Parathyroid adenoma (tissue), 2 donors: ENCODE data around the gene ASGR2.

Experiments used
- H2AFZ ChIP-seq: fragments of 300-600 bp; sonication (generic); one replicate; pipeline ENCODE4 v1.7.0; 2017; ENCODE audit warnings: antibody characterized with exemption, mild to moderate bottlenecking
- H3K27ac ChIP-seq: fragments of 300-600 bp; sonication (generic); one replicate; pipeline ENCODE4 v1.7.0; 2017
- H3K27me3 ChIP-seq: fragments of 300-600 bp; sonication (generic); one replicate; pipeline ENCODE4 v1.7.0; 2017; ENCODE audit warnings: low read length; ENCODE audit not compliant: control insufficient read depth, insufficient read depth
- H3K36me3 ChIP-seq: fragments of 300-600 bp; sonication (generic); one replicate; pipeline ENCODE4 v1.7.0; 2017; ENCODE audit warnings: low read length; ENCODE audit not compliant: control insufficient read depth, insufficient read depth
- H3K4me1 ChIP-seq: fragments of 300-600 bp; sonication (generic); one replicate; pipeline ENCODE4 v1.7.0; 2017; ENCODE audit warnings: control low read depth
- H3K4me2 ChIP-seq: fragments of 300-600 bp; sonication (generic); one replicate; pipeline ENCODE4 v1.7.0; 2017; ENCODE audit warnings: low read length
- H3K4me3 ChIP-seq: fragments of 300-600 bp; sonication (generic); one replicate; pipeline ENCODE4 v1.7.0; 2017; ENCODE audit warnings: low read depth, low read length
- H3K79me2 ChIP-seq: fragments of 300-600 bp; sonication (generic); one replicate; pipeline ENCODE4 v1.7.0; 2017; ENCODE audit warnings: control low read depth
- H3K9ac ChIP-seq: fragments of 300-600 bp; sonication (generic); one replicate; pipeline ENCODE4 v1.7.0; 2017; ENCODE audit warnings: mild to moderate bottlenecking
- H3K9me3 ChIP-seq: fragments of 300-600 bp; sonication (generic); one replicate; pipeline ENCODE4 v1.7.0; 2017; ENCODE audit warnings: low read length; ENCODE audit not compliant: control insufficient read depth
- CTCF ChIP-seq: fragments of 300-600 bp; sonication (generic); IDR thresholded peaks from one replicate; pipeline ENCODE4 v1.7.0; 2017; ENCODE audit warnings: antibody characterized with exemption, mild to moderate bottlenecking
- donor health status: primary hyperparathyroidism.

The ASGR2 gene

DNA sequence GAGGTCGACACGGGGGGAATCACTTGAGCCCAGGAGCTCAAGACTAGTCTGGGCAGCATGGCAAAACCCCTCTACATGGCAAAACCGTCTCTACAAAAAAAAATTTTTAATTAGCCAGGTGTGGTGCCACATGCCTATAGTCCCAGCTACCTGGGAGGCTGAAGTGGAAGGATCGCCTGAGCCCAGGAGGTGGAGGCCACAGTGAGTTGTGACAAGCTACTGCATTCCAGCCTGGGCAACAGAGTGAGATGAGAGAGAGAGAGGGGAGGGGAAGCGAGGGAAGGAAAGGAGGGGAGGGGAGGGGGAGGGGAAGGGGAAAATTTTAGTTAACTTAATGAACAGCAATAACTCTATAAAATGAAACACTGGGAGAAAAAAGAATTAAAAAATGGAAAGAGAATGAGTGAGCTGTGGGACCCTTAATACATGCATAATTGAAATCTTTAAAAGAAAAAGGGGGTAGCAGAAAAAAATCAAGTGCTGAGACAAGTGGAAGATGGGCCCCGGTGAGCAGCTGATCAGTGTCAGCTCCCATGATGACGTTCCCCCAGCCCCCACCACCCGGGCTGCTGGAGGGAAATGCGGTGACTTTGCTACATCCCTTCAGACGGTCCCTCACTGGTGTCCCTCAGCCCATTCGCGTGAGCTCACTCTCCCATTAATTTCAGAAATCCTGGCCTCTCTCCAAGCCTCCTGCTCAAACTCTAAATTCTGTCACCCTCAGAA lies 2.7 kb downstream of the ASGR2 start:
- H3K4me2 ChIP-seq: no peak overlapping the region
- no peaks in the 10 kb centered on the region for H3K27me3 ChIP-seq
- no peaks in the 10 kb centered on the region for H3K4me1 ChIP-seq
- H2AFZ ChIP-seq: no peak overlapping the region
- no peak overlapping the region for H3K9ac ChIP-seq
- no peak overlapping the region for H3K27ac ChIP-seq
- no peaks in the 10 kb centered on the region for H3K79me2 ChIP-seq
- no peaks in the 10 kb centered on the region for H3K9me3 ChIP-seq
- TF ChIP-seq CTCF: no peak
- H3K4me3 ChIP-seq: no peak overlapping the region
- no peaks in the 10 kb centered on the region for H3K36me3 ChIP-seq

DNA sequence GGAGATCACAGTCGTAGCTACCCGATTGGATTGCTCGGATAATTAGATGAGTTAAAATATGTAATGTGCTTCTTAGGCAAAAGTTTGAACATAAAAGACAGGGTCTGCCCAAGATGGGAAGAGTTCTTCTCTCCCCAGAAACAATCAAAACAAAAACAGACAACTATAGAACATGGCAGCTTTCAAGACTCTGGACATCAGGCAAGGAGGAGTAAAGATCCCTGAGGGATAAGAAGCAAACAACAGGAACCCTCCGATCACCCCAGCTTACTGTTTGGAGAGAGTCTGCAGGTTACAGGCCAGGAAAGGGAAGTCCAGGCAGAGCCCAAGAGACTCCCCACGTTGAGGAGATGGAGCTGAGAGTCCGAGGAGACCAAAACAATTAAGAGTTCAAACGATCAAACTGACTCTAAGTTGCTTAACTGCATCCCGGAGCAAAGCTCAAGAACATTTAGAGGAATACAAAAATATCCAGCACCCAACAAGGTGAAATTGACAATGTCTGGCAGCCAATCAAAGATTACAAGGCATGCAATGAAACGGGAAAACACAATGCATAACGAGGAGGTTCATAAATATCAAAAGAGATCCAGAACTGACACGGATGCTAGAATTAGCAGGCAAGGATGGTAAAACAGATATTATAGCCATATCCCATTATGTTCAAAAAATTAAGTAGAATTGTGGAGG lies 3.9 kb downstream of the ASGR2 start:
- Histone ChIP-seq H3K4me1 (no peaks in the 10 kb centered on the region), H3K36me3 (no peaks in the 10 kb centered on the region), H3K27ac (no peak overlapping the region), H3K9me3 (no peaks in the 10 kb centered on the region), H3K4me2 (no peak overlapping the region), H3K9ac (no peak overlapping the region), H3K27me3 (no peaks in the 10 kb centered on the region), H3K79me2 (no peaks in the 10 kb centered on the region), H3K4me3 (no peak overlapping the region), H2AFZ (no peak overlapping the region)
- TF ChIP-seq CTCF: no peak

- TF ChIP-seq CTCF: no peak
- Histone ChIP-seq H3K4me2 (no peak overlapping the region), H3K4me1 (no peaks in the 10 kb centered on the region), H3K27ac (no peak overlapping the region), H3K27me3 (no peaks in the 10 kb centered on the region), H3K36me3 (no peaks in the 10 kb centered on the region), H3K9ac (no peak overlapping the region), H3K4me3 (no peak overlapping the region), H2AFZ (no peak overlapping the region), H3K9me3 (no peaks in the 10 kb centered on the region), H3K79me2 (no peaks in the 10 kb centered on the region)
Observed at GRCh38 chr17:7109461-7110322, 4.9 kb downstream of the ASGR2 start.

DNA sequence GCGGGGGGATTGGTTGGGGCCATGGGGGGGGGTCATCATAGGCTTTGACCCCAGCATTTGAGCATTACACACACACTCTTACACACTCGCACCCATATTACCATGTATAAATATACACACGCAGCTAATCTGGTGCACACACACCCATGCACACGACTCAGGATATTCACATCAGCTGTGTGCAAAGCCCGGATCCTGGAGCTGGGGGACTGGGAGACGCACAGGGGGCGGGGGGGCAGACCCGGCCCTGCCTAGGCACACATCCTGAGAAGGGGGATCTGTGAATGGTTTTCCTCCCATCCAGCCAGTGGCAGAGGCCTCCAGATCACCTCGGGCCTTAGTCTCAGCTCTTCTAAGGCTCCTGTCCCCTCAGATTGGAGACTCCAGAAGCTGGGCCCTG lies 5.6 kb downstream of the ASGR2 start:
- no peak overlapping the region for H3K4me3 ChIP-seq
- no peaks in the 10 kb centered on the region for H3K79me2 ChIP-seq
- TF ChIP-seq CTCF: no peak
- no peak overlapping the region for H3K27ac ChIP-seq
- no peak overlapping the region for H3K9ac ChIP-seq
- no peak overlapping the region for H2AFZ ChIP-seq
- no peak overlapping the region for H3K4me2 ChIP-seq
- H3K36me3 ChIP-seq: no peaks in the 10 kb centered on the region
- H3K9me3 ChIP-seq: no peaks in the 10 kb centered on the region
- no peaks in the 10 kb centered on the region for H3K27me3 ChIP-seq
- no peaks in the 10 kb centered on the region for H3K4me1 ChIP-seq
